Body of pancreas (tissue), 4 donors: Measurements from ENCODE around the gene FADS6.

Experiments used
- POLR2A ChIP-seq, 3 donors: fragments of 450-650 bp; IDR thresholded peaks; one replicate each; pipeline ENCODE4 v1.6.1; 2016; ENCODE audit warnings: antibody characterized with exemption in 3 of 3, mild to moderate bottlenecking in 2 of 3
- TF ChIP-seq, protein P1 (sequence below), 7 experiments: fragments of 450-650 bp in 4 of 7; fragments of 200-600 bp in 3 of 7; sonication (generic) in 3 of 7; IDR thresholded peaks; one replicate each; pipeline ENCODE4 v1.5.1; 2016 to 2019; ENCODE audit warnings: antibody characterized with exemption in 7 of 7

- TF ChIP-seq, protein P1, sequence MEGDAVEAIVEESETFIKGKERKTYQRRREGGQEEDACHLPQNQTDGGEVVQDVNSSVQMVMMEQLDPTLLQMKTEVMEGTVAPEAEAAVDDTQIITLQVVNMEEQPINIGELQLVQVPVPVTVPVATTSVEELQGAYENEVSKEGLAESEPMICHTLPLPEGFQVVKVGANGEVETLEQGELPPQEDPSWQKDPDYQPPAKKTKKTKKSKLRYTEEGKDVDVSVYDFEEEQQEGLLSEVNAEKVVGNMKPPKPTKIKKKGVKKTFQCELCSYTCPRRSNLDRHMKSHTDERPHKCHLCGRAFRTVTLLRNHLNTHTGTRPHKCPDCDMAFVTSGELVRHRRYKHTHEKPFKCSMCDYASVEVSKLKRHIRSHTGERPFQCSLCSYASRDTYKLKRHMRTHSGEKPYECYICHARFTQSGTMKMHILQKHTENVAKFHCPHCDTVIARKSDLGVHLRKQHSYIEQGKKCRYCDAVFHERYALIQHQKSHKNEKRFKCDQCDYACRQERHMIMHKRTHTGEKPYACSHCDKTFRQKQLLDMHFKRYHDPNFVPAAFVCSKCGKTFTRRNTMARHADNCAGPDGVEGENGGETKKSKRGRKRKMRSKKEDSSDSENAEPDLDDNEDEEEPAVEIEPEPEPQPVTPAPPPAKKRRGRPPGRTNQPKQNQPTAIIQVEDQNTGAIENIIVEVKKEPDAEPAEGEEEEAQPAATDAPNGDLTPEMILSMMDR (IDR thresholded peaks at IDR 0.05): no peak
- TF ChIP-seq POLR2A (IDR thresholded peaks at IDR 0.05): no peak
These were observed 39.8 kb downstream of the FADS6 start for GRCh38 chr17:74853669-74854068.
